GM06990 (cell line): ENCODE results near the gene ASAP3.

Experiments used
- DNase-seq: peaks from one replicate; pipeline ENCODE4 v3.0.0-alpha.2; 2011; ENCODE audit not compliant: insufficient read length; ENCODE audit errors: extremely low read depth
- H3K27me3 ChIP-seq: replicated peaks from 2 replicates; pipeline ENCODE4 v1.6.0; 2011; ENCODE audit warnings: low read length; ENCODE audit not compliant: control insufficient read depth, insufficient read depth
- H3K36me3 ChIP-seq: 2 replicates; pipeline ENCODE4 v1.5.1; 2011; ENCODE audit warnings: low read length; ENCODE audit not compliant: control insufficient read depth, insufficient read depth
- H3K4me3 ChIP-seq: replicated peaks from 2 replicates; pipeline ENCODE4 v1.5.1; 2011; ENCODE audit warnings: low read depth, mild to moderate bottlenecking, control low read depth, low read length
- TF ChIP-seq, protein P1 (sequence below): IDR thresholded peaks from 2 replicates; pipeline ENCODE4 v1.5.1; 2011; ENCODE audit warnings: low read length, control low read depth, mild to moderate bottlenecking, inconsistent platforms; ENCODE audit not compliant: insufficient read depth, poor library complexity, severe bottlenecking

The ASAP3 gene

DNA sequence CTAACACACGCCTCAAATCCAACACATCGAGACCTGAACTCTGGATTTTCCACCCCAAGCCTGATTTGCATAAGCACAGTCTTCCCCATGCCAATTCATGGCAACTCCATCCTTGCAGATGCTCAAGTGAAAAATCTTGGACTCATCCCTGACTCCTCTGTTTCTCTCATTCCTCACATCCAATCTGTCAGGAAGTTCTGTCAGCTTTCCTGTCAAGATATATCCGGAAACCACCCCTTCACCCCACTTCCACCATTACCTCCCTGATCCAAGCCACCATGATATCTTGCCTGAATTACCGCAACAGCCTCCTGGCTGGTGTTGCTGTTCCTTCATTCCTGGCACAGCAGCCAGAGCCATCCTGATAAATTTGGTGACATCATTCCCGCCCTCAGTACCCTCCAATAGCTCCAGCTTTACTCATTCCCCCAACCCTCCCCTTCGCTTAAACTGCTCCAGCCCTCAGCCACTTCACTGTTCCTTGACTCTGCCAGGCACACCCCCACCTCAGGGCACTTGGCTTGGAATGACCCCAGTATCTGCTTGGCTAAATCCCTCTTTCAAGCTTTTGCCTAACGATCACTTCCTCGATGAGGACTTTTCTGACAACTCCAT is 76.9 kb downstream of the ASAP3 start:
- no peaks in the 10 kb centered on the region for H3K27me3 ChIP-seq
- TF ChIP-seq, protein P1, sequence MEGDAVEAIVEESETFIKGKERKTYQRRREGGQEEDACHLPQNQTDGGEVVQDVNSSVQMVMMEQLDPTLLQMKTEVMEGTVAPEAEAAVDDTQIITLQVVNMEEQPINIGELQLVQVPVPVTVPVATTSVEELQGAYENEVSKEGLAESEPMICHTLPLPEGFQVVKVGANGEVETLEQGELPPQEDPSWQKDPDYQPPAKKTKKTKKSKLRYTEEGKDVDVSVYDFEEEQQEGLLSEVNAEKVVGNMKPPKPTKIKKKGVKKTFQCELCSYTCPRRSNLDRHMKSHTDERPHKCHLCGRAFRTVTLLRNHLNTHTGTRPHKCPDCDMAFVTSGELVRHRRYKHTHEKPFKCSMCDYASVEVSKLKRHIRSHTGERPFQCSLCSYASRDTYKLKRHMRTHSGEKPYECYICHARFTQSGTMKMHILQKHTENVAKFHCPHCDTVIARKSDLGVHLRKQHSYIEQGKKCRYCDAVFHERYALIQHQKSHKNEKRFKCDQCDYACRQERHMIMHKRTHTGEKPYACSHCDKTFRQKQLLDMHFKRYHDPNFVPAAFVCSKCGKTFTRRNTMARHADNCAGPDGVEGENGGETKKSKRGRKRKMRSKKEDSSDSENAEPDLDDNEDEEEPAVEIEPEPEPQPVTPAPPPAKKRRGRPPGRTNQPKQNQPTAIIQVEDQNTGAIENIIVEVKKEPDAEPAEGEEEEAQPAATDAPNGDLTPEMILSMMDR, result no peak
- DNase-seq, result no peak
- no peaks in the 10 kb centered on the region for H3K36me3 ChIP-seq
- no peak overlapping the region for H3K4me3 ChIP-seq

DNA sequence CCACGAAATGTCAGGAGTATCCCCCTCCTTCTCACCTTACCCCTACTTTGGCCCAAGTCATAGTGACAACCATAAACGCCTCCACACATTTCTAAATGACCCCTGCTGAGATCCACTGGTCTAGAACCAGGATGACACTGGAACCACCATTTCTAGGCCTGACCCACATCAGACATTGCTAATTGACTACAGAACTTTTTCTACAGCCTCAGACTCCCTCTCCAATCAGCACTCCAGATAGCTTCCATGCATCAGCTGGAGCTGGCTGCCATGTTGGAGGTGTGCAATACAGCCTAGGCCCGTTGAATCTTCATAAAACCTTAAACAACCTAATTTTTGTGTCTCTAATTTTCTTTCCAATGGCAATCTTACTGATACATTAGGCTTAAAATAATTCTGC is 78.0 kb downstream of the ASAP3 start:
- TF ChIP-seq, protein P1, result no peak
- Histone ChIP-seq H3K36me3 (no peaks in the 10 kb centered on the region), H3K4me3 (no peak overlapping the region), H3K27me3 (no peaks in the 10 kb centered on the region)
- no peak for DNase-seq

DNA sequence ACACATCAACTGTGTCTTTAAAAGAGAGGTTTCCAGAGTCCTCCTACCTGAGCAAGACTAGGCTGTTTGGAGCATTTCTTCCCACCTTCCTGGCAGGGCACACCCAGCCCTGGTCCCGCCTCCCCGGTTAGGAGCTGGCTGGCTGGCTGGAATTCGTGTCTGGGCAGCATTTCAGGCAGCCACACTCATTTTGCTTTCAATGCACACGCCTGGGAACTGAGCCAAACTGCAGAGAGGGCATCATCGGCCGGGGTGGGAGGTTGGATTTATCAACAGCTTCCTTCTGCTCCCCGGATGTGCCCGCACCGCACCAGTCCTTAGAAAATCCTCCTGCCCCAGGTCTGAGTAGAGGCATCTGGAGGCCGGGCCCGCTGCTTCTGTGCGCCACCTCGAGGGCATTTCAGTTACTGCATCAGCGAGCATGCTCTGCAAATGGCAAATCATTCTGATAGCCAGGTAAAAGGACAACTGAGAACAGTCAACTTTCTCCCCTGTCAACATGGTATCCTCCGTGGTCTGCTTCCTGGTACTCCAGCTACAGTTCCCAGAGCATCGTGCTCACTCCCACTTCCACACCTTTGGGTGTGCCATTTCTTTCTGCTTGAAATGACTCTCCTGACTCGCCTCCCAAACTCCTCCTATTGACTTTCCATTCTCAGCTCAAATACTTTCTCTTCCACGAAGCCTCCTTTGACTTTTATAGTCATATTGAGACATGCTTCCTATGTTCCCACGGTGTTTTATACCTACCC is 80.1 kb downstream of the ASAP3 start:
- Histone ChIP-seq H3K27me3 (no peaks in the 10 kb centered on the region), H3K4me3 (no peak overlapping the region), H3K36me3 (no peaks in the 10 kb centered on the region)
- TF ChIP-seq, protein P1, result peak; percentile 97
- DNase-seq, result peak; percentile 62

DNA sequence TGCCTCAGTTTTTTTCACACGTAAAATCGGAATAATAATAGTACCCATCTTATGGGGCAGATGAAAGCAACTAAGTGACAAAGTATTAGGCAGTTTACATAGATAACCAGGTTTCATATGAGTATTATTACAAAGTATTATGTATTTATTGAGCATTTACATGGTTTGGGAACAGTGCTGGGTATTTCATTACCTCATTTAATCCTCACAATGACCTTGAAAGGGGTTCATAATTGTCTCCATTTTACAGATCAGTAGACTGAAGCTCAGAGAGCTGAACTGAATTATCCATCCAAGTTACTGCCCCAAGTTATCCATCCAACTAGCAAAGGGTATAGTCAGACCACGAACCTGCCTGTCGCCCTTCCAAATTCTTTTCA is 80.6 kb downstream of the ASAP3 start:
- no peak for DNase-seq
- H3K4me3 ChIP-seq, result no peak overlapping the region
- TF ChIP-seq, protein P1, result no peak
- H3K36me3 ChIP-seq, result no peaks in the 10 kb centered on the region
- no peaks in the 10 kb centered on the region for H3K27me3 ChIP-seq

DNA sequence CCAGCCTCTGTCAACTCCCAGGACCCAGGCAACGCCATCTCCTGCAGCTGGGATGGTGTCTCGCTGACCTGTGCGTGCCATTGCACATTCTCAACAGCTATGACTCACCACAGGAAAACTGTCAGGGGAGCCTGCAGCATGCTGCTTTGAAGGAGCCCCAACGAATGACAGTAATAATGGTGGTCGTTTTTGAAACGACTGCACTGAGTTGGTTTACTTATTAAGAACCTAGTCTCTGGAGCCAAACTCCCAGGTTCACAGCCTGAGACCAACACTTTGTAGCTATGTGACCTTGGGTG is 81.0 kb downstream of the ASAP3 start:
- Histone ChIP-seq H3K4me3 (no peak overlapping the region), H3K27me3 (no peaks in the 10 kb centered on the region), H3K36me3 (no peaks in the 10 kb centered on the region)
- TF ChIP-seq, protein P1, result no peak
- no peak for DNase-seq
